Activated T-cell treated with anti-CD3 and anti-CD28 coated beads, Interleukin-2, amount 50 U/mL, for 4 hours (primary cell): ENCODE measurements around the gene KCTD14. TPM values are rescaled to one million over a fixed set of nuclear protein-coding genes. Genes with fewer than 3 reads are reported as not detected.

Source experiments
- ATAC-seq, 2 donors: fragments of 200-7000 bp; cut with Tn5 transposase; one replicate each; pipeline ENCODE4 v1.10.0; 2021
- DNase-seq: peaks from one replicate; pipeline ENCODE4 v3.0.0-alpha.2; 2020
- H3K27me3 Mint-ChIP-seq: one replicate; pipeline ENCODE4 v1.8.0; 2021; ENCODE audit warnings: low read depth, mixed read lengths
- H3K36me3 Mint-ChIP-seq: one replicate; pipeline ENCODE4 v1.8.0; 2022; ENCODE audit warnings: mixed read lengths; ENCODE audit not compliant: insufficient read depth
- H3K4me1 Mint-ChIP-seq: one replicate; pipeline ENCODE4 v1.8.0; 2021; ENCODE audit warnings: low read depth, mixed read lengths
- H3K4me3 Mint-ChIP-seq: one replicate; pipeline ENCODE4 v1.8.0; 2021; ENCODE audit warnings: mild to moderate bottlenecking, moderate library complexity, mixed read lengths
- H3K9me3 Mint-ChIP-seq: one replicate; pipeline ENCODE4 v1.8.0; 2021; ENCODE audit warnings: mixed read lengths
- total RNA-seq, 3 donors: library from RNA; stranded (reverse); gene quantifications; one replicate each; pipeline ENCODE4 v1.2.1, GENCODE V29; 2021

Gene KCTD14, protein sequence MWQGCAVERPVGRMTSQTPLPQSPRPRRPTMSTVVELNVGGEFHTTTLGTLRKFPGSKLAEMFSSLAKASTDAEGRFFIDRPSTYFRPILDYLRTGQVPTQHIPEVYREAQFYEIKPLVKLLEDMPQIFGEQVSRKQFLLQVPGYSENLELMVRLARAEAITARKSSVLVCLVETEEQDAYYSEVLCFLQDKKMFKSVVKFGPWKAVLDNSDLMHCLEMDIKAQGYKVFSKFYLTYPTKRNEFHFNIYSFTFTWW
- under 1 TPM in 2 of 3 donors, not detected in 1; 0.38 to 0.45 TPM for total RNA-seq

DNA sequence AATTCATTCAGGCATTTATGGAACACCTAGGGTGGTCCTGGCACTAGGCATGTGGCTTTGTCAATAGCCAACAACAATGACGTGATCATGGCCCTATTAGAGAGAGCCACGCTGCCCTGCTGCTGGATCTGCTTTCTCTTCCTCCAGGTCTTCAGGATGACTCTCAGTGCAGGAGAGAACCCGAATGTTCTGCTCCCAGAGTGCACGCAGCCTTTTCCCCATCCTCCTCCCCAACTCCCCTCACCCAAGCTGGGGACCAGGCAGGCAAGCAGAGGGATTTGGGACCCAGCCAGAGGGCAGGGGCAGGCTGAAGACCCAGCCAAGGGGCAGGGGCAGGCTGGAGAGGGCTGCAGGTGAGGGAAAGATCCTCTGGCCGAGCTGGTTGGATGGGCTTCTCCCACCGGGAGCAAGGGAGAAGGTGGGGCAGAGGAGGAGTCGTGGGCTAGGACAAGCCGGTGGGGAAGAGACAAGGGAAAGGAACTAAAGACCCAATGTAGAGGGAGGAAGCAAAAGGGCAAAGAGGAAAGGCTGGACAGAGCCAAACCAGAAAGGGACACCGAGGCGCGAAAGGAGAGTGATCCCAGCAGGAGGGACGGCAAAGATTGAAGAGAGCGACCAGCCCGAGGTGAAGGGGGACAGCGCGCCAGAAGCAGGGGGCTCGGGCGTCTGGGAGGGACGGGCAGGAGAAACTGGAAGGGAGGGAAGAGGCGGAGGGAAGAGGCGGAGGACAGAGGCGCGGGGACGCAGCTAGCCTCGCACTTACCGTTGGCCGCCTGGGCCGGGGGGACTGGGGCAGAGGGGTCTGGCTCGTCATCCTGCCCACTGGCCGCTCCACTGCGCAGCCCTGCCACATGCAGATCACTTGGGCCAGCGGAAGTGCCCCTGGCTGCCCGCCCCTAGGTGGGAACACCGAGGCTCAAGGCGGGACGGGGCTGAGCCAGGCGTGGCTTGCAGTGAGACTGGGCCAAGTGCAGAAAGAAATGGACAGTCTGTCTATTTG, at the start of gene KCTD14:
KCTD14 (minus strand) TSS at position 880 of the 1,000 bp plus-strand sequence; CDS start at position 853, 27 bp downstream.
- no peak for DNase-seq
- no peak for ATAC-seq
- H3K4me1 Mint-ChIP-seq = no peaks in the 10 kb centered on the region
- H3K9me3 Mint-ChIP-seq = no peaks in the 10 kb centered on the region
- no peak within 1 kb of the TSS for H3K4me3 Mint-ChIP-seq
- peaks cover 18% of the 10 kb centered on the region for H3K27me3 Mint-ChIP-seq
- no peaks in the 10 kb centered on the region for H3K36me3 Mint-ChIP-seq

DNA sequence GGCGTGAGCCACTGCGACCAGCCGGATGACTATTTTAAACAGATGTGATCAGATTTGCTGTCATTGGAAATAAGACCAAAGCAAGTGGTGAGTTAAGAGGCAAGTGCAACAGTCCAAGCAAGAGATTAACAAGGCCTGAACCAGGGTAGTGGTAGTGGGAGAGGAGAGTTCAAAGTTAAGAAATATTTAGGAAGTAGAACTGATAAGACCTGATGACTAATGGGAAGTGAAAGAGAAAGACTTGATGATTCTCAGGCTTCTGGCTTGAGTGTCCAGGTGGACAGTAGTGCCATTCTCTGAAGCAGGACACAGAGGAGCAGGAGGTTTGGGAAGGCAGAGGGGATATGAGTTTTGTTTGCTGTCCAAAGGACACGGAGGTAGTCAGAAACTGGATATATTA, 49.4 kb upstream of the KCTD14 start:
- H3K9me3 Mint-ChIP-seq = no peaks in the 10 kb centered on the region
- H3K4me1 Mint-ChIP-seq = peaks cover 28% of the 10 kb centered on the region
- DNase-seq = no peak
- ATAC-seq = no peak
- H3K36me3 Mint-ChIP-seq = peaks cover 30% of the 10 kb centered on the region
- H3K27me3 Mint-ChIP-seq = no peaks in the 10 kb centered on the region
- no peak overlapping the region for H3K4me3 Mint-ChIP-seq

DNA sequence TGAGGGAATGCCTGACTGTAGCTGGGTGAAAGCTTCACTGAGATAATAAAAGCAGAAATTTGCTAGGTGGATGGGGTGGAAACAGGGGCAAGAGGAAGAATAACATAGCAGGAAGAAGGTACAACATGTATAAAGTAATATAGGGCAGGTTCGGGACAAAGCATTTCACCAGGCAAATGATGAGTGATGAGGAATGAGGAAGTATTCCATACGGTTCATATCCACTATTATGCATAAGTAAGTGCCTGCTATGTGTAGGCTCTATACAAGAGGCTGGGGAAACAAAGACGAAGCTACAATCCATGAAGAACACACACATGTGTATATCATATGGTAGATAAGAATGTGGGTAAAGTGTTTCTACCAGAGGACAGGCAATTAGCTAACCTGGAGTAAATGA, 48.6 kb upstream of the KCTD14 start:
- no peak for DNase-seq
- Mint-ChIP-seq H3K36me3 (peaks cover 32% of the 10 kb centered on the region), H3K9me3 (no peaks in the 10 kb centered on the region), H3K27me3 (no peaks in the 10 kb centered on the region), H3K4me1 (peaks cover 21% of the 10 kb centered on the region), H3K4me3 (no peak overlapping the region)
- no peak for ATAC-seq

DNA sequence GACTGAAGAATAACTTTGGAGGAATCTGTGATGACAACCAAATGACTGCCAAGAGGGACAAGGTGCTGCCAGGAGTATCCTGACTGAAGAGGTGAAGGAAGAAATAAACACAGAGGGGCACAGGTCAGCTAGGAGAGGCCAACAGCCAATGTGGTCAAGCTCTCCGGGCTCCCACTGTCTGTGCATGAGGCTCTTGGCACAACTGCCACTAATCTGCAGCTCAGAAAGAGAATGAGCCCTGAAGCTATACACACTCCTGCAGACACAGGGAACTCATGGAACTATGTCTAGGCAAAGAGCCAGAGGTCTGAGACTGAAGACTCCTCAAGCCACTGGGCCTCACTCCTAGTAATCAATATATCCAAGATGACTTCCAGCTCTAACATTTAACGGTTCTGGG, 47.5 kb upstream of the KCTD14 start:
- H3K36me3 Mint-ChIP-seq = peaks cover 30% of the 10 kb centered on the region
- H3K27me3 Mint-ChIP-seq = no peaks in the 10 kb centered on the region
- no peak for DNase-seq
- no peak for ATAC-seq
- H3K9me3 Mint-ChIP-seq = no peaks in the 10 kb centered on the region
- H3K4me1 Mint-ChIP-seq = peaks cover 10% of the 10 kb centered on the region
- no peak overlapping the region for H3K4me3 Mint-ChIP-seq

DNA sequence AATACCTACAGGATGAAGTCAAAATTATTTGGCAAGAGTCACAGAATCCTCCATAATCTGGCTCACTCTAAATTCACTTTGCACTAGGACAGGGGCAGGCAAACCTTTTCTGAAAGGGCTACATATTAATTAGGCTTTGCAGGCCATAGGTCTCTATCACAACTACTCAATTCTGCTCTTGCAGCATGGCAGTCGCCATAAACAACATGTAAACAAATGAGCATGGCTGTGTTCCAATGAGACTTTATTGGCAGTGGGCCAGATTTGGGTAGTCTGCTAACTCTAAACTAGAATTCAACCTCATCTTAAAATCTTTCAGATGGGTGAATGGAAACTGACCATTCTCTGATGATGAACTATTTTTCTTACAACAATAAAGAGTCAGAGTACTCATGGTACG, 46.4 kb upstream of the KCTD14 start:
- Mint-ChIP-seq H3K27me3 (no peaks in the 10 kb centered on the region), H3K4me1 (peaks cover 3% of the 10 kb centered on the region), H3K9me3 (no peaks in the 10 kb centered on the region), H3K4me3 (no peak overlapping the region), H3K36me3 (peaks cover 25% of the 10 kb centered on the region)
- DNase-seq (no peak), ATAC-seq (no peak)

DNA sequence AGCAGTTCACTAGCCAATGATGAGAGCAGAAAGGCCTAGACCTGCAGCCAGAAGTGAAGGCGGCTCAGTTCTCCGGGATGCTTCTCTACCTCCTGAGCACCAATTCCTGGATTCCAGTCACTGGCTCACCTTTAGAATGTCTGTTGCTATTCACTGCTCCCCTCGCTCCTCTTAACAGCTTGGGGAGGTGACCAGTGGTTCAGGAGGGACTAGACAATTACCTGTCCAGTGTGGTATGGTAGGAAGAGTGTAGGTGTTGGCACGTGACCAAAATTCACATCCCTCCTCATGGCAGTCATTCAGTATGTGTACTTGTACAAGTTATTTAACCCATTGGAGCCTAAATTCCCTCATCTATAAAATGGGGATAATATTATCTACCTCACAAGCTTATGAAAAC, 44.6 kb upstream of the KCTD14 start:
- Mint-ChIP-seq H3K27me3 (no peaks in the 10 kb centered on the region), H3K4me1 (peaks cover 2% of the 10 kb centered on the region), H3K9me3 (no peaks in the 10 kb centered on the region), H3K4me3 (no peak overlapping the region), H3K36me3 (peaks cover 28% of the 10 kb centered on the region)
- ATAC-seq (no peak), DNase-seq (no peak)

DNA sequence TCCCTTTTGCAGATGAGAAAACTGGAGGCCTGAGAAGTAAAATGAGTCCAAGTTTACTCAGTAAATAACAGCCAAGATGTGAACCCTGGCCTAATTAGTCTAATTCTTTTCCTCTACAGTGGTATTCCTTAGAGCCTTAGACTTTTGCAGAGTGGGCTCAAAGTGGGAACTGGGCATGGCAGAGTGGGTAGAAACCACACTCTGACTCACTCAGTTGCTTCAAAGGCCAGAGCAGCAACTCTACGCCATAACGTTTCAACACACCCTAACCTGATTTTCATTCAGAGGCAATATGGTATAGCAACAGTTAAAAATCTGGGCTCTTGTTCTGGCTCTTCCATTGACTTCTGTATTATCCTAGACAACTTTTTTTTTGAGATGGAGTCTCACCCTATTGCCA, 43.4 kb upstream of the KCTD14 start:
- ATAC-seq = no peak
- peaks cover 20% of the 10 kb centered on the region for H3K36me3 Mint-ChIP-seq

DNA sequence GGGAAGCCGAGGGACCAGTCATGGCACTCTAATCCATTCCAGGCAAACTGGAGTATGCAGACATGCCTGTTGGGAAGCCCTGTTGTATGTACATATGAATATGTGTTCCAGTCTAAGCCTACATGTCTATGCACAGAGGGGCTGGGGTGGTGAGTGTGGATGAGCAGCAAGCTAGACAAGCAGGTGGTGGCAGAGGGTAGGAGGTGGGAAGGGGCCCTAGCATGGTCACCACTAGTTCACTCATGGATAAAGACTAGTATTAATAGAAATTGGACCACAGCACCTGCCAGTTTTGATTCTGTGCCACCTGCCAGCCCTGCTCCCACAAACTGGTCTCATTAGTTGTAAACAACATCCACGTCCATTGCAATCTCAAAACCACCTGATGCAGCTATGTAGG, 42.1 kb upstream of the KCTD14 start:
- H3K27me3 Mint-ChIP-seq = no peaks in the 10 kb centered on the region
- no peak for DNase-seq
- H3K36me3 Mint-ChIP-seq = peaks cover 18% of the 10 kb centered on the region
- H3K9me3 Mint-ChIP-seq = no peaks in the 10 kb centered on the region
- ATAC-seq = no peak
- no peak overlapping the region for H3K4me3 Mint-ChIP-seq
- H3K4me1 Mint-ChIP-seq = no peaks in the 10 kb centered on the region

More for the DNA sequence above, 43.4 kb upstream of the KCTD14 start:
- Mint-ChIP-seq H3K4me3 (no peak overlapping the region), H3K9me3 (no peaks in the 10 kb centered on the region), H3K4me1 (no peaks in the 10 kb centered on the region), H3K27me3 (no peaks in the 10 kb centered on the region)
- DNase-seq = no peak

DNA sequence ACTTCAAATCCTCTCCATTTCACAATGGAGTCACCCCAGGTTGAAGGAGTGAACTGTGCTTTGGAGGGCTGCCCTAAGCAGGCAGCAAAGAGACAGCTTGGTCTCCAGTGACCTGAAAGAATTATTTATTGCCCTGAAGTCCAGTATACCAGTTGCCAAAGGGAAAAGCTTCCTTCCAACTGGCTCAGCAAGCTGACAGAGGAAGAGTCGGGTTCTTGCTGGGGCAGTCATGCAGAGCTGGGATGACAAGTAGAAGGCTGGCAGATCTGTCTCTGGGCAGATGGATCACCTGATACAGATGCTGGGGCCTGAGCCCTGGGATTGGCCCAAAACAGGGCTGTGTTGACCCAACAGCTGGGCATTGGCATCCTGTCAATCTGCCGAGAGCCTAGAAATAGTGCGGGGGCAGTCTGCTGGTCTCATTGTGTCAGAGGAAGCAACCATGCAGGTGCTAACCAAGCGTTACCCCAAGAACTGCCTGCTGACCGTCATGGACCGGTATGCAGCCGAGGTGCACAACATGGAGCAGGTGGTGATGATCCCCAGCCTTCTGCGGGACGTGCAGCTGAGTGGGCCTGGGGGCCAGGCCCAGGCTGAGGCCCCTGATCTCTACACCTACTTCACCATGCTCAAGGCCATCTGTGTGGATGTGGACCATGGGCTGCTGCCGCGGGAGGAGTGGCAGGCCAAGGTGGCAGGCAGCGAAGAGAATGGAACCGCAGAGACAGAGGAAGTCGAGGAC, 40.5 kb upstream of the KCTD14 start, which contains the start of gene THRSP:
THRSP (plus strand) TSS at position 422 of the 742 bp plus-strand sequence; CDS start at position 443, 21 bp downstream.
- H3K4me3 Mint-ChIP-seq = no peak within 1 kb of the TSS
- no peaks in the 10 kb centered on the region for H3K9me3 Mint-ChIP-seq
- no peaks in the 10 kb centered on the region for H3K27me3 Mint-ChIP-seq
- H3K36me3 Mint-ChIP-seq = peaks cover 14% of the 10 kb centered on the region
- DNase-seq (no peak), ATAC-seq (no peak)
- no peaks in the 10 kb centered on the region for H3K4me1 Mint-ChIP-seq

DNA sequence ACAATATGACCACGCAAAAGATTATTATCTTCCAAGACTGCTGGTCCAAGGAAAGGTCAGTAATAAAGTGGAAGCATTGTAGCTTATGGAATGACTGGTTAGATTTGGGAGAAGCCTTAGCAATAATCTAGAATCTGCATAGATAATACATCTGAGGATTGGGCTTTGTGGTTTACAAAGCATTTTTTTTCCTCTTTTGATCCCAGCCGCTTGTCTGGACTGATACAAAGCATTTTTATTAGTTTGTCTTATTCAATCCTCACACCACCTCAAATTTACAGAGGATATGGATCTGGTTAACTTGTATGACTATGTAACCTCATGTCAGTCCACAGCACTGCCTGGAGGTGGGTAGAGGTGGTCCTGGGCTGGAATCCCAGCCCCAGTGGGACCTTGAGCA, 39.6 kb upstream of the KCTD14 start:
- ATAC-seq (no peak), DNase-seq (no peak)
- H3K36me3 Mint-ChIP-seq = peaks cover 8% of the 10 kb centered on the region
- H3K4me3 Mint-ChIP-seq = no peak overlapping the region
- H3K27me3 Mint-ChIP-seq = no peaks in the 10 kb centered on the region
- no peaks in the 10 kb centered on the region for H3K9me3 Mint-ChIP-seq
- H3K4me1 Mint-ChIP-seq = no peaks in the 10 kb centered on the region

DNA sequence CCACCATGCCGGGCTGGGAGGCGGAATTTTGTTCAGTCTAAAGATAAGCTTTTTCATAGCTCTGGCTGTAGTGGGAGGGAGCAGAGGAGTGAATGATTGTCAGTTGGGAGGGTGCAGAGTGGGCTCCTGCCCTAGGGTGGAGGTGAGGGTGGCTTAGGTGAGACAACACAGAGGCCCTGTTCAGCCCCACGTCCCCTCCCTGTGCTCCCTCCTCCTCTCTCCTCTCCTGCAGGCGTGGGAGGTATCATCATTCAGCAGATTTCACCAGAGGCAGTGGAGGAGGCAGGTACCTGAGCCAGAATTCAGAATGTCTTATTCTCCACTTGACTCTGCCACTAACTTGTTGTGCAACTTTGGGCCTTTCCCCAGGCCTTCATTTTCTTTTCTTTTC, 38.8 kb upstream of the KCTD14 start:
- ATAC-seq = no peak
- Mint-ChIP-seq H3K9me3 (no peaks in the 10 kb centered on the region), H3K4me3 (no peak overlapping the region), H3K36me3 (peaks cover 3% of the 10 kb centered on the region), H3K27me3 (no peaks in the 10 kb centered on the region), H3K4me1 (no peaks in the 10 kb centered on the region)
- DNase-seq = no peak

DNA sequence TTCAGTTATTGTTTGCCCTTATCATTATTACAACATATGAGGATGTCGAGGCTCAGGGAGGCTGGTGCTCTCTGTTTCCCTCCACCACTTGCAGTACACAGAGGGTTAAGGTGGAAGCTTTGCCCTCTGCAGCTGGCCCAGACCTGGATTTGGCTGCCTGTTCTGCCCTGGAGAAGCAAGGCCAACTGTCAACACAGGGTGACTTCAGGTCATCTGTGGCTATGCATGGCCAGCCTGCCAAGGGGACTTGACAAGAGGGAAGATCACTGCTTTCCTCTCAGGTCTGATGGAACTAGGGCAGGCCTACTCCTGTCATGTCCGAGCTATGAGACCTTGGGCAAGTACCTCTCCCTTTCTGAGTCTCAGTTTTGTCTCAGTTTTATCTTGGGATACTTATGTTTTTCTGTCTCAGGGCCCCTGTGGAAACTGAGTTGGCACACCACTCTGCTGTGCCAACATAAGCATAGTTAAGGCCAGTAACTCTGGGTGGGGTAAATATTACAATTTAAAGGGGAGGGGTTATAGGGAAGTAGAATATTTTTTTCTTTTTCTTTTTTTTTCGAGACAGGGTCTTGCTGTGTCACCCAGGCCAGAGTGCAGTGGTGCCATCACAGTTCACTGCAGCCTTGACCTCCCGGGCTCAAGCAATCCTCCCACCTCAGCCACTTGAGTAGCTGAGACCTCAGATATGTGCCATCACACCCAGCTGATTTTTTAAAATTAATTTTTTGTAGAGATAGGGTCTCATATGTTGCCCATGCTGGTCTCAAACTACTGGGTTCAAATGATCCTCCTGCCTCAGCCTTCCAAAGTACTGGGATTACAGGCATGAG, 38.2 kb upstream of the KCTD14 start:
- Mint-ChIP-seq H3K9me3 (no peaks in the 10 kb centered on the region), H3K36me3 (peaks cover 3% of the 10 kb centered on the region), H3K4me1 (no peaks in the 10 kb centered on the region), H3K4me3 (no peak overlapping the region), H3K27me3 (no peaks in the 10 kb centered on the region)
- ATAC-seq = no peak
- no peak for DNase-seq

DNA sequence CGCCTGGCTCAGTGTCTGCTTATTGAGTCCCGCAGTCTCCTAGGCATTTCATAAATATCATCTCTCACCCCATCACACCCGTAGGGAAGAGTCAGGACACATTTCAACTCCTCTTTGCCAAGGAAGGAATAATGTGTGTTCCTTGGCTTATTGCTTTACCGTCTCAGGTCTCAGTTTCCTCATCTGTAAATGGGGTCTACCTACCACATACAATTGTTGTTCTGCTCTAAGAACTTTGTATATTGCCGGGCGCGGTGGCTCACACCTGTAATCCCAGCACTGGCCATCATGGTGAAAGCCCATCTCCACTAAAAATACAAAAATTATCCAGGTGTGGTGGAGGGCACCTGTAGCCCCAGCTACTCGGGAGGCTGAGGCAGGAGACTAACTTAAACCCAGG, 37.5 kb upstream of the KCTD14 start:
- H3K4me3 Mint-ChIP-seq = no peak overlapping the region
- DNase-seq = no peak

More for the DNA sequence above, 37.5 kb upstream of the KCTD14 start:
- Mint-ChIP-seq H3K4me1 (no peaks in the 10 kb centered on the region), H3K9me3 (no peaks in the 10 kb centered on the region), H3K36me3 (peaks cover 3% of the 10 kb centered on the region), H3K27me3 (no peaks in the 10 kb centered on the region)
- no peak for ATAC-seq
